HL-60 (cell line): Measurements from ENCODE around the gene DAB2IP.

ENCODE experiments used
- DNase-seq, 2 experiments: peaks; one replicate each; pipeline ENCODE4 v3.0.0-alpha.2; 2010 to 2020; ENCODE audit warnings: low read depth in 1 of 2, low spot score in 1 of 2
- H3K27ac ChIP-seq: fragments of 250-450 bp; sonication (Bioruptor Pico); replicated peaks from 2 replicates; pipeline ENCODE4 v1.5.1; 2020; ENCODE audit warnings: mild to moderate bottlenecking, moderate library complexity
- H3K27me3 ChIP-seq: fragments of 250-450 bp; sonication (Bioruptor Pico); 2 replicates; pipeline ENCODE4 v1.5.1; 2021; ENCODE audit warnings: mild to moderate bottlenecking, moderate library complexity; ENCODE audit not compliant: insufficient read depth, poor library complexity, severe bottlenecking
- H3K4me3 ChIP-seq: replicated peaks from 2 replicates; pipeline ENCODE4 v1.5.1; 2011; ENCODE audit warnings: mild to moderate bottlenecking, control low read depth, low read length; ENCODE audit not compliant: insufficient read depth
- GABPA ChIP-seq: IDR thresholded peaks from 2 replicates; pipeline ENCODE4 v1.6.1; 2012; ENCODE audit warnings: low read depth
- POLR2AphosphoS5 ChIP-seq: IDR thresholded peaks from 2 replicates; pipeline ENCODE4 v1.6.1; 2012; ENCODE audit warnings: low read depth
- REST ChIP-seq: IDR thresholded peaks from 2 replicates; pipeline ENCODE4 v1.6.1; 2012; ENCODE audit warnings: low read depth; ENCODE audit not compliant: insufficient replicate concordance
- SPI1 ChIP-seq: IDR thresholded peaks from 2 replicates; pipeline ENCODE4 v1.6.1; 2012; ENCODE audit warnings: low read depth, mild to moderate bottlenecking, borderline replicate concordance
- TF ChIP-seq, protein P1 (sequence below): IDR thresholded peaks from one replicate; pipeline ENCODE4 v1.5.1; 2011; ENCODE audit warnings: low read length, control low read depth, inconsistent platforms; ENCODE audit not compliant: insufficient read depth

DAB2IP gene

DNA sequence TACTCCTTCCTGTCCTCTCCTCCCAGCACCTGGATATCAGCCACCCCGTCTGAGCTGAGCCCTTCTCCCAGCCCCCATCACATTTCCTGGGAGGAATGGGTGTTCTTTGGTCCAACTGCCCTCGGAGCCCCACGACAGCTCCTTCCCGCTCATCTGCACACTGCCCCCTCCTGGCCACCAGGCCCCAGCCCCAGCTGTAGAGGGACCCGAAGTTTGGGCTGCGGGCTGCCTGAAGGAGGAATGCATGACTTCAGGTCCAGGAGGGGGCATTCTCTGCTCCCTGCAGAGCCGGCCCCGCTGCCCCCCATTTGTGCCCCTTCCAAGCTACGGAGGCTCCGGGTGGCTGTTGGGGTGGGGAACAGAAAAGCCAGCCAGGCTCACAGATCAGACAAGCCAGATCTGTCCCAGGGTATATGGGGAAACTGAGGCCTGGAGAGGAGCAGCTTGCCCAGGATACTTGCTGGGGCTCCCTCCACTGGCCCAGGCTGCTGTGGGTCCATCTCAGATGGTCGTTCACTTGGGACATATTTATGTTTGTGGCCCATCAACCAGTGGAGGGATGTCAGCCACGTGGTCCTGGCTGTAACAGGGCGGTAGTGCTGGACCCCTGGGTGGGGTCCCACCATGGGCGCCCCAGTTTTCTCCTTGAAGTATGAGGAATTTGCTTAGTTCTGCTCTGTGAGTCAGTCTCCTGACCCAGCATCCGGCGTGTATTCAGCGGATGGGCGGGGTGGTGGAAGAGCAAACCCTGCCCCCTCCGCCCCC lies 33.1 kb downstream of the DAB2IP start:
- TF ChIP-seq GABPA: no peak
- TF ChIP-seq, protein P1, sequence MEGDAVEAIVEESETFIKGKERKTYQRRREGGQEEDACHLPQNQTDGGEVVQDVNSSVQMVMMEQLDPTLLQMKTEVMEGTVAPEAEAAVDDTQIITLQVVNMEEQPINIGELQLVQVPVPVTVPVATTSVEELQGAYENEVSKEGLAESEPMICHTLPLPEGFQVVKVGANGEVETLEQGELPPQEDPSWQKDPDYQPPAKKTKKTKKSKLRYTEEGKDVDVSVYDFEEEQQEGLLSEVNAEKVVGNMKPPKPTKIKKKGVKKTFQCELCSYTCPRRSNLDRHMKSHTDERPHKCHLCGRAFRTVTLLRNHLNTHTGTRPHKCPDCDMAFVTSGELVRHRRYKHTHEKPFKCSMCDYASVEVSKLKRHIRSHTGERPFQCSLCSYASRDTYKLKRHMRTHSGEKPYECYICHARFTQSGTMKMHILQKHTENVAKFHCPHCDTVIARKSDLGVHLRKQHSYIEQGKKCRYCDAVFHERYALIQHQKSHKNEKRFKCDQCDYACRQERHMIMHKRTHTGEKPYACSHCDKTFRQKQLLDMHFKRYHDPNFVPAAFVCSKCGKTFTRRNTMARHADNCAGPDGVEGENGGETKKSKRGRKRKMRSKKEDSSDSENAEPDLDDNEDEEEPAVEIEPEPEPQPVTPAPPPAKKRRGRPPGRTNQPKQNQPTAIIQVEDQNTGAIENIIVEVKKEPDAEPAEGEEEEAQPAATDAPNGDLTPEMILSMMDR: peak; percentile 47
- peak in 1 of 2 experiments; percentile 43 for DNase-seq

GRCh38 chr9:121685146-121685794 lies 33.8 kb downstream of the DAB2IP start:
- Histone ChIP-seq H3K4me3 (no peak overlapping the region), H3K27ac (no peak overlapping the region), H3K27me3 (peaks cover 8% of the 10 kb centered on the region)
- DNase-seq: no peak
- no peak for TF ChIP-seq SPI1

More for the DNA sequence above, 33.1 kb downstream of the DAB2IP start:
- no peak overlapping the region for H3K27ac ChIP-seq
- H3K4me3 ChIP-seq: no peak overlapping the region
- peaks cover 2% of the 10 kb centered on the region for H3K27me3 ChIP-seq

DNA sequence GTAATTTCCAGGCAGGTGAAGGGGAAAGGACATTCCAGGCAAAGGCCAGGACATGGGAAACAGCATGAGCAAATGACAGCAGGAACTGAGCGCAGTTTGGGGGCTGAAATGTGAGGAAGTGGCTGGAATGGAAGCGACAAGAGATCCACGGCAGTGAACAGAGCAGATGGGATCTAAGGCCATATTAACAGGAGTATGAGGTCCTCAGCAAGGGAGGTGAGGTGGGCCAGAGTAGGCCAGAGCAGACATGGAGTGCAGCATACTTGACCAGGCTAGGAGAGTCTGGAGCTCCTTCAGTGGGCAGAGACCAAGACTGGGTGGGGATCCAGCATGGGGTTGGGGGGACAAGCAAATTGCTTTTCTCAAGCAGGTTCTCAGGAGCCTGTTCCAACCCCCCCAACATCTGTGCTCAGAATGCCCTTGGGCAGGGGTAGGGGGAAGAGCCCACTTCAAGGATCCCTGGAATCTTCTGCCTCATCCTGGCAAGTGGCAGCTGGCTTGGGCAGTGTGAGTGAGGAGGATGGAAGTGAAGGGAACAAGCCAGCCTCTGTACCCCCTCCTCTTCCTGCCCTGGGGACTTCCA lies 34.5 kb downstream of the DAB2IP start:
- Histone ChIP-seq H3K27ac (no peak overlapping the region), H3K4me3 (no peak overlapping the region), H3K27me3 (peaks cover 8% of the 10 kb centered on the region)
- DNase-seq: no peak
- no peak for TF ChIP-seq SPI1
- TF ChIP-seq, protein P1: no peak

DNA sequence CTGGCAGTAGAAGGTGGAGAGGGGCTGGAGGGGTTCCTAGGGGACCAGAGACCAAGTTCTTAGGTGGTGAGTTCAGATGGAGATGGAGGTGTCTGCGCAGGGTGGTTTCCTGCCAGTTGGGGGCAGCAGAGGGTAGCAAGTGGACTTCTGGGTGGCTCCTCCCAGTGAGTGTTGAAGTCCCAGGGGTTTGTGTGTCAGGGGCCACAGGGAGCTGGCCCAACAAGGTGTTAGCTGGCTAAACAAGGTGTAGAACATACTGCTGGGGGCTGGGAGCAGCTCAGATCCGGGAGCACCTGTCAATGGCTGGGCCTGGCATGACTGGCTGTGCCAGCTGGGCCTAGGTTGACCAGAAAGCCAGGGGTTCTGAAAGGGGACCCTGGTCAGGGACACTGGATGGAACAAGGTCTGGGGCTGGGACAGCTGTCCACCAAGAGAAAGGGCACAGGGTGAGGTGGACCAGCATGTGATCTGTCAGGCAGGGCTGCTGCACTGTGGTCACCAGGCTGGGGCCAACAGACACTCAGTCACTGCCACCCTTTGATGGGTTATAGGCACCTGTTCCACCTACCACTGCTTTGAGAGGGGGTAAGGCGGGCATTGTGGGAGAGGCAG lies 35.6 kb downstream of the DAB2IP start:
- H3K27ac ChIP-seq: no peak overlapping the region
- no peak for TF ChIP-seq REST
- TF ChIP-seq, protein P1: peak; percentile 69
- TF ChIP-seq POLR2AphosphoS5: no peak
- peaks cover 6% of the 10 kb centered on the region for H3K27me3 ChIP-seq
- DNase-seq: peak; percentile 35 to 62
- H3K4me3 ChIP-seq: no peak overlapping the region
